Mesodermal cell (in vitro differentiated cells): ENCODE data around the gene GMEB1.
"Not testable (repeated sequence)": the region's sequence is repeated elsewhere in the genome, so short reads cannot be mapped to it uniquely, and the experiment has no call there.

ENCODE experiments used
- H3K27ac ChIP-seq: 2 replicates; pipeline ENCODE4 v1.7.0; 2013; ENCODE audit warnings: mild to moderate bottlenecking, low read depth, low read length, moderate library complexity; ENCODE audit not compliant: severe bottlenecking
- H3K36me3 ChIP-seq: 2 replicates; pipeline ENCODE4 v1.7.1; 2013; ENCODE audit warnings: mild to moderate bottlenecking, low read length, moderate library complexity; ENCODE audit not compliant: control insufficient read depth, insufficient read depth
- H3K4me1 ChIP-seq: one replicate; pipeline ENCODE4 v1.7.1; 2013; ENCODE audit warnings: mild to moderate bottlenecking, low read length; ENCODE audit not compliant: insufficient read depth, control insufficient read depth, poor library complexity, severe bottlenecking
- H3K4me3 ChIP-seq: 2 replicates; pipeline ENCODE4 v1.7.0; 2013; ENCODE audit warnings: low read length, control low read depth, mild to moderate bottlenecking; ENCODE audit not compliant: insufficient read depth, poor library complexity, severe bottlenecking; ENCODE audit errors: extremely low read depth
- H3K9me3 ChIP-seq: 2 replicates; pipeline ENCODE4 v1.7.1; 2013; ENCODE audit warnings: mild to moderate bottlenecking, low read length, moderate library complexity; ENCODE audit not compliant: control insufficient read depth
- WGBS, 2 experiments: methylation state at CpG; one replicate each; pipeline ENCODE4 v1.1.5; 2013; ENCODE audit warnings: missing lambda C conversion rate in 2 of 2; ENCODE audit not compliant: insufficient coverage in 2 of 2; 5-methylcytosine and 5-hydroxymethylcytosine counted together

Gene GMEB1

DNA sequence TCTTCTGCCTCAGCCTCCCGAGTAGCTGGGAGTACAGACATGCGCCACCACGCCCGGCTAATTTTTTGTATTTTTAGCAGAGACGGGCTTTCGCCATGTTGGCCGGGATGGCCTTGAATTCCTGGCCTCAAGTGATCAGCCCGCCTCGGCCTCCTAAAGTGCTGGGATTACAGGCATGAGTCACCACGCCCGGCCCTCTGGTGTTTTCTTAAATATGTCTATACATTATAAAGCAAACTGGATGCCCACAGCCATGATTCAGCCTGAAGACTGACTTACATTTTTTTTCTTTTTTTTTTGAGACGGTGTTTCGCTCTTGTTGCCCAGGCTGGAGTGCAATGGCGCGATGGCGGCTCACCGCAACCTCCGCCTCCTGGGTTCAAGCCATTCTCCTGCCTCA lies 53.3 kb downstream of the GMEB1 start:
- not testable (repeated sequence) for H3K4me1 ChIP-seq, H3K27ac ChIP-seq
- 95 to 96% methylated on average over 16 to 18 of the region's 18 CpGs for WGBS, 2 experiments

GRCh38 chr1:28725365-28725764 lies 56.8 kb downstream of the GMEB1 start:
- H3K27ac ChIP-seq, H3K9me3 ChIP-seq, H3K4me1 ChIP-seq, H3K36me3 ChIP-seq, H3K4me3 ChIP-seq: not testable (repeated sequence)
- 94% methylated on average over 4 to 5 of the region's 5 CpGs for WGBS, 2 experiments

More for the DNA sequence above, 53.3 kb downstream of the GMEB1 start:
- H3K9me3 ChIP-seq, H3K4me3 ChIP-seq, H3K36me3 ChIP-seq: not testable (repeated sequence)

DNA sequence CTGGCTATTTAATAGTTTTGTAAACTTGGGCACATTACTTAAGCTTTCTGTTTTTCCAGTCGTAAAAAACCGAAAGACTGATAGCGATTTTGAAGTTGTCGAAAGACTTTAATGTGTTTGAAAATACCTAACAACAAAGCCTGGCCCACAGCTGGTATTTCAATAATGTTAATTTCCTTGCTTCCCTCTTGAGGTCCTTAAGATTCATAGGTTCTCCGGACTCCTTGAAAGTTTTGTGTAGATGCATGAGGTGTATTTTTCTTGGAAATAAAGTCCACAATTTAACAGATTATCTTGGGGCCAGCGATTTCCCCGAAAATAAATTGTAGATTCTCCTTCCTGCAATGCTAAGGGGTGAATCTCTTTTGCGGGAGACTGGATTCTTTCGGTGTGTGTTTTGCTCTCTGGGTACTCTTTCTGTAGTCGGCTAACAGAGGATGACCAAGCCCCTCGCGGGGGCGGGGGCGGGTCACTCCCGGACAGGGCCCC lies 67.4 kb downstream of the GMEB1 start:
- peak overlapping the region; percentile 94 for H3K4me3 ChIP-seq
- H3K4me1 ChIP-seq: peaks cover 3% of the 10 kb centered on the region
- 0% methylated on average over 2 of the region's 15 CpGs; no CpG with 5 or more reads in 1 of the 2 experiments for WGBS, 2 experiments
- H3K36me3 ChIP-seq: peaks cover 29% of the 10 kb centered on the region
- peak overlapping the region; percentile 94 for H3K27ac ChIP-seq
- no peaks in the 10 kb centered on the region for H3K9me3 ChIP-seq

DNA sequence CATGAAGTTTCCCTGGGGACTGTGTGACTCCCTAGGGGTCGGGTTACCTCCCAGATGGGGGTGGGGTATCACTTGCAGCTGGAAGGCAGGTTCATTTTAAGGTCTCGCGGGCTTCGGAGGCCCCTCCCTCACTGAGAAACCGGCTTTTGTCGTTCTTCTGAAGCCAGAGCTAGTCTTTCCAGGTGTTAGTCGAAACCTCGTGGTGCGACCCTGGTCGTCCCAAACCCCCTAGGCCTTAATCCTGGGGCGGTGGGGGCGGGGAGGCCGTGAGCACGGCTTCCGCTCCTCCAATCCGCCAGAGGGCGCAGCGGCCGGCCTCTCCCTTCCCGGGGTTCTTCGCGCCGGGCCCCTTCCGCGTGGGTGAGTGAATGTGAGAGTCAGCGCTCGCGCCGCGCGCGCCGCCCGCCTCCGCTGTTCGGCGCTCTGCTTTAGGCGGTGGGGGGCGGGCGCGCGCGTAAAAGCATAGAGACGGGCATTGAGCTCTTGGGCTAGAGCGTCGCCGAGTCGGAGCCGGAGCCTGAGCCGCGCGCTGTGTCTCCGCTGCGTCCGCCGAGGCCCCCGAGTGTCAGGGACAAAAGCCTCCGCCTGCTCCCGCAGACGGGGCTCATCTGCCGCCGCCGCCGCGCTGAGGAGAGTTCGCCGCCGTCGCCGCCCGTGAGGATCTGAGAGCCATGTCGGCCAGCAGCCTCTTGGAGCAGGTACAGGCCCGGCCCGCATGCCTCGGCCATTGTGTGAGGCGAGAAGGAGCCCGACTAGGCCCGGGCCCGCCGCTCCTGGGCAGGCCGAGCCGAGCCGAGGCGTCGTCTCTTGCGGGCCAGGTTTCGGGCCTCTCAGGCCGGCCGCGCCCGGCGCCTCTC lies 68.1 kb downstream of the GMEB1 start, which contains the start of gene YTHDF2:
YTHDF2 (plus strand) TSS at position 491 of the 857 bp plus-strand sequence; CDS start at position 672, 181 bp downstream.
- Histone ChIP-seq H3K9me3 (no peaks in the 10 kb centered on the region), H3K4me3 (peak within 1 kb of the TSS; percentile 94), H3K36me3 (peaks cover 36% of the 10 kb centered on the region), H3K4me1 (peaks cover 3% of the 10 kb centered on the region), H3K27ac (peak within 1 kb of the TSS; percentile 94)
- 0% methylated on average over 70 to 86 of the region's 92 CpGs for WGBS, 2 experiments

DNA sequence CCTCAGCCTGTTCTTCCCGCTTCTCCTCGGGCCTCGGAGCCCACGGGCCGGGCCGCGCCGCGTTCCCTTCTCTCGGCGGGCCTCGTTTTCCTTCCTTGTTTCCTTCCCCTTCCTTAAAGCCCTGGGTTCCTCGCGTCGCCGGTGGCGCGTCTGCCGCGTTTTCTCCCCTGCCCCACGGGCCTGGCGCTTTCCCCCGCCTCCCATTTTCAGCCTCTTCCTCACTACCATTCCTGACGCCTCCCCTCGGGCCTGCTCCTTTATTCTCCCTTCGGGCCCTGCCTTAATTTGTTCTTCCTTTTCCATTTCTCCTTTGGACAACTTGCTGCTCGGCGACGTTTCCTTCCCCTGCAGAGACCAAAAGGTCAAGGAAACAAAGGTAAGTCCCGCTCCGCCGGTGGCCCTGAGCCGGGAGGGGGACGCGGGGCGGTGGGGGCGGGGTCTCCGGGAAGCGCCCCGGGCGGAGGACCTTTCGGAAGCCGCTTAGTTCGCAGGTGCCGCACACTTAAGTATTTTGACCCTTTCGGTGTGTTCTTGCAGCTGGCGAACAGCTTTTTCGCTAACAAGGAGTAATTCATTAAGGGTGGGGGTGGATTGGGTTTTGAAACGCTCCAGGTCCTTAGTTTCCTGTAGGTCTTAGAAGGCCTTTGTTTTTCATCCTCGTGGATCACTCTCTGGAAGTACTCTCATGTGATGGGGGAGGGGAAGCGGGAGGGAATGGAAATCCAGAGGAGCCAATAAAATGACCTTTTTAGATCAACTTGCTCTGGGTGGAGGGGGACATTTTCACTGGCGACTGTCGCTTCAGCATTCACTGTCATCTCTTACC lies 68.9 kb downstream of the GMEB1 start:
- H3K27ac ChIP-seq: peak overlapping the region; percentile 94
- peaks cover 3% of the 10 kb centered on the region for H3K4me1 ChIP-seq
- no peaks in the 10 kb centered on the region for H3K9me3 ChIP-seq
- peak overlapping the region; percentile 94 for H3K4me3 ChIP-seq
- peaks cover 44% of the 10 kb centered on the region for H3K36me3 ChIP-seq
- 0% methylated on average over 41 to 49 of the region's 53 CpGs for WGBS, 2 experiments

- Histone ChIP-seq H3K4me3 (no peak overlapping the region), H3K4me1 (peaks cover 10% of the 10 kb centered on the region), H3K36me3 (peaks cover 70% of the 10 kb centered on the region), H3K9me3 (no peaks in the 10 kb centered on the region), H3K27ac (no peak overlapping the region)
Measured at GRCh38 chr1:28740118-28740517, 71.5 kb downstream of the GMEB1 start.

DNA sequence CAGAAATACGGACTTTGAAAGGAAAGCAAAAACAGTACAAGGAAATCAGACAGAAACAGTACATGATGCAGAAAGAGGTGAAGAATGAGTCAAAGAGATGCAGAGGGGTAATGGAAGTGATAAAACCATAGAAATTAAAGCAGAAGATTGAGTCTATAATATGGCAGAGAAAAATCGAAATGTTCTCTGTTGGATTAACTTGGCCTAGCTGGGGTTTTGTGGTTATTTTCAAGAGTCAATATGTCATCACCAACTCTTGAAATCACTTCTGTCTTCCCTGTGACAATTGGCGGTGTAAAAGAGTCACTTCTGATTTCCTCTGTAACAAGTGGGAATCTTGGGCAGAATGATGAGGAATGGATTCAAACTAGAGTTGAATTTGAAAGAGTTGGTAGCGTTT lies 75.6 kb downstream of the GMEB1 start:
- Histone ChIP-seq H3K9me3 (no peaks in the 10 kb centered on the region), H3K36me3 (peaks cover 94% of the 10 kb centered on the region), H3K4me1 (peaks cover 14% of the 10 kb centered on the region), H3K27ac (no peak overlapping the region), H3K4me3 (peak overlapping the region; percentile 1)
- WGBS, 2 experiments: 89 to 100% methylated on average over 3 of the region's 4 CpGs

DNA sequence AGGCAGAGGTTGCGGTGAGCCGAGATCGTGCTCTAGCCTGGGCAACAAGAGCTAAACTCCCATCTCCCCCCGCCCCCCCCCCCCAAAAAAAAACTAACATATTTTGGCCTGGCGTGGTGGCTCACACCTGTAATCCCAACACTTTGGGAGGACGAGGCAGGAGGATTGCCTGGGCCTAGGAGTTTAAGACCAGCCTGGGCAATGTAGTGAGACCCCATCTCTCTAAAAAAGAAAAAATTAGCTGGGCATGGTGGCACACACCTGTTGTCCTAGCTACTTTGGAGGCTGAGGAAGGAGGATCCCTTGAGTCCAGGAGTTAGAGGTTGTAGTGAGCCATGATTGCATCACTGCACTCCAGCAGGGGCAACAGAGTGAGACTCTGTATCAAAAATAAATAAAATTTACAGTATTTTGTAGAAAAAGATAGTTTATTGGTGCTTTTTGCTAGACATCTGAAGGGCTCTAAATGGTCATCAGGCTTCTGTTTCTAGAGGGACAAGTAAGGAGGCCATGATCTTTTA lies 77.1 kb downstream of the GMEB1 start:
- Histone ChIP-seq H3K4me3 (no peak overlapping the region), H3K9me3 (no peaks in the 10 kb centered on the region), H3K4me1 (peaks cover 14% of the 10 kb centered on the region), H3K27ac (no peak overlapping the region), H3K36me3 (peaks cover 78% of the 10 kb centered on the region)
- no CpG with 5 or more reads among the region's 6 CpGs for WGBS, 2 experiments

DNA sequence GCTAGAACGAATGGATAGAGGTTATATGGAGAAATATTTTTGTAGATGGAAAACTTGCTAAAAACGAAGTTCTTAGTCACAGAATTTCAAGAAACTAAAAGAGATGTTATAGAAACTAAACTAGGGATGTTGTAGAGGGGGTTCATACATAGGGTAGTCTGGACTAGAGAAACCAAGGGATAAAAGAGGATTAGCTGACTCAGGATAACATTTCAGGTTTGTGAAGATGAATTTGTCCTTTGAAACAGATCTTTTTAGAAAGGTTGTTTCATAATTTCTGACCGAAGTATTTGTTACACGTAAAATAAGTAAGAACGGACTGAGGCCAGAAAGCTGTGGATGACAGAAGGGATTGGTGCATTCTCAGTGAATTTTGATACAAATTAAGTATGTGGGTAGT lies 81.7 kb downstream of the GMEB1 start:
- H3K4me1 ChIP-seq: peaks cover 13% of the 10 kb centered on the region
- H3K27ac ChIP-seq: peak overlapping the region; percentile 39
- no peak overlapping the region for H3K4me3 ChIP-seq
- peaks cover 59% of the 10 kb centered on the region for H3K36me3 ChIP-seq
- H3K9me3 ChIP-seq: no peaks in the 10 kb centered on the region
- WGBS, 2 experiments: 93 to 100% methylated on average over 3 to 5 of the region's 5 CpGs

- Histone ChIP-seq H3K27ac (peak overlapping the region; percentile 85), H3K4me1 (peaks cover 13% of the 10 kb centered on the region), H3K36me3 (peaks cover 59% of the 10 kb centered on the region)
- not testable (repeated sequence) for H3K4me3 ChIP-seq, H3K9me3 ChIP-seq
- 69 to 100% methylated on average over 2 to 3 of the region's 8 CpGs for WGBS, 2 experiments
Measured at GRCh38 chr1:28750771-28751294, 82.2 kb downstream of the GMEB1 start.
